GM18907 (cell line): ENCODE measurements around the gene RAB1A.
"Not testable (repeated sequence)": the region's sequence is repeated elsewhere in the genome, so short reads cannot be mapped to it uniquely, and the experiment has no call there.

ENCODE experiments used
- ATAC-seq: cut with Tn5 transposase; IDR thresholded peaks from one replicate; pipeline ENCODE4 v1.9.1; 2021; ENCODE audit warnings: mild to moderate bottlenecking, moderate library complexity; ENCODE audit not compliant: unreplicated experiment

RAB1A gene

GRCh38 chr2:65137197-65137775, 7.4 kb upstream of the RAB1A start:
- ATAC-seq = no peak

GRCh38 chr2:65136253-65136652, 6.3 kb upstream of the RAB1A start:
- no peak for ATAC-seq

GRCh38 chr2:65134158-65134557, 4.3 kb upstream of the RAB1A start:
- ATAC-seq = no peak

- ATAC-seq = no peak
These were observed 3.7 kb upstream of the RAB1A start for GRCh38 chr2:65133626-65134025.

GRCh38 chr2:65132930-65133329, 3.0 kb upstream of the RAB1A start:
- ATAC-seq = not testable (repeated sequence)

GRCh38 chr2:65130664-65131175, 814 bp upstream of the RAB1A start:
- peak; percentile 44 for ATAC-seq

- ATAC-seq = no peak
These were observed 550 bp downstream of the RAB1A start for GRCh38 chr2:65129286-65129825.

GRCh38 chr2:65128297-65129190, 1.4 kb downstream of the RAB1A start:
- ATAC-seq = no peak

GRCh38 chr2:65125457-65125856, 4.4 kb downstream of the RAB1A start:
- not testable (repeated sequence) for ATAC-seq

GRCh38 chr2:65122313-65122712, 7.6 kb downstream of the RAB1A start:
- ATAC-seq = no peak

GRCh38 chr2:65120990-65121693, 8.8 kb downstream of the RAB1A start:
- no peak for ATAC-seq

GRCh38 chr2:65116645-65117044, 13.3 kb downstream of the RAB1A start:
- ATAC-seq = no peak

- ATAC-seq = no peak
These were observed 15.0 kb downstream of the RAB1A start for GRCh38 chr2:65114921-65115320.

GRCh38 chr2:65113816-65114215, 16.1 kb downstream of the RAB1A start:
- ATAC-seq = no peak

- ATAC-seq = no peak
These were observed 16.7 kb downstream of the RAB1A start for GRCh38 chr2:65113229-65113628.

- no peak for ATAC-seq
These were observed 17.3 kb downstream of the RAB1A start for GRCh38 chr2:65112633-65113032.

GRCh38 chr2:65108780-65109179, 21.1 kb downstream of the RAB1A start:
- no peak for ATAC-seq

- ATAC-seq = no peak
These were observed 22.4 kb downstream of the RAB1A start for GRCh38 chr2:65107530-65107929.

GRCh38 chr2:65103013-65103715, 26.7 kb downstream of the RAB1A start:
- ATAC-seq = no peak

- ATAC-seq = no peak
These were observed 28.8 kb downstream of the RAB1A start for GRCh38 chr2:65101071-65101470.

GRCh38 chr2:65098741-65099140, 31.2 kb downstream of the RAB1A start:
- no peak for ATAC-seq
